NB4 (cell line): ENCODE measurements around the gene YEATS2.

Source experiments
- CTCF ChIP-seq: IDR thresholded peaks from one replicate; pipeline ENCODE4 v1.5.1; 2012; ENCODE audit warnings: low read depth, low read length
- MAX ChIP-seq: IDR thresholded peaks from 2 replicates; pipeline ENCODE4 v1.6.1; 2011; ENCODE audit warnings: low read depth, low read length
- MYC ChIP-seq: IDR thresholded peaks from 2 replicates; pipeline ENCODE4 v1.6.1; 2011; ENCODE audit warnings: low read depth, low read length
- POLR2A ChIP-seq: IDR thresholded peaks from 2 replicates; pipeline ENCODE4 v1.6.1; 2011; ENCODE audit warnings: mild to moderate bottlenecking; ENCODE audit not compliant: insufficient read length; ENCODE audit errors: extremely low read depth

- TF ChIP-seq CTCF (no peak), MAX (no peak), POLR2A (no peak), MYC (no peak)
These were observed 17.0 kb downstream of the YEATS2 start for GRCh38 chr3:183714622-183715021.
